HG03558 (cell line): Measurements from ENCODE around the gene REXO1.
A peak's percentile ranks its signal among the peaks of the same experiment; 100 is the strongest.

Experiments used
- ATAC-seq: cut with Tn5 transposase; IDR thresholded peaks from one replicate; pipeline ENCODE4 v1.9.1; 2021; ENCODE audit warnings: moderate number of reproducible peaks; ENCODE audit not compliant: unreplicated experiment; ENCODE audit errors: extremely low read depth

REXO1 gene

GRCh38 chr19:1851654-1852580, 3.6 kb upstream of the REXO1 start:
- no peak for ATAC-seq

DNA sequence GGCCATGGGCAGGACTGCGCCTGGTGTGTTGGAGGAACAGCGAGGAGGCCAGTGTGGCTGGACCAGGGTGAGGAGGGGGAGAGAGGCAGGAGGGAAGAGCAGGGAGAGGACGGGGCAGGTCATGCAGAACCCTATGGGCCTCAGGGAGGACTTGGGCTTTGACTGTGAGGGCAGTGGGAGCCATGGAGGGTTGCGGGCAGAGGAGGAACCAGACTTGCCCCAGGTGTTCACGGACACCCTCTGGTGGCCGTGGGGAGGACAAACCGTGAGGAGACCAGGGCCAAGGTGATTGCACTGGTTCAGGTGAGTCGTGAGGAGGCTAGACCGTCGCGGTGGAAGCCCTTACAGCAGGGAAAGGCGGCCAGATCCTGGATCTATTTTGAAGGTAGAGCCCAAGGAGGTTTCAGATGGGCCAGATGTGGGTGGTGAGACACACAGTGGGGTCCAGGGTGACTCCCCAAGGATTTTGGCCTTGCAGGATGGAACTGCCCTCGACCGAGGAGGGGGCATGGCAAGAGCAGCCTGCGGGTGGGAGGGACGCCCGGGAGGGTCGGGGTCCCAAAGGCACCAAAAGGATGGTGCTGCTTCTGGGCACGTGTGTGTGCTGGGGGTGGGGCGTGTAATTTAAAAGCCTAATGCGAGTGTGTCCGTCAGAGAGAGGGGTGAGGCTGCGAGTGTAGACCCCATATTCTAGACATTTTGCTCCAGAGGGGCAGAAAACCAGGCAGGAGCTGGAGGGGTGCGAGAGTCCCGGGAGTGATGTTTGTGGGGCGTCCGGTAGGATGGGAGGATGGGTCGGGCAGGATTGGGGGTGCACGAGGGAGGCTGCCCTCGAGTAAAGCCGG, 2.7 kb upstream of the REXO1 start:
- ATAC-seq = no peak

- ATAC-seq = no peak
Observed at GRCh38 chr19:1849886-1850398, 1.7 kb upstream of the REXO1 start.

- no peak for ATAC-seq
Observed at GRCh38 chr19:1849132-1849474, 820 bp upstream of the REXO1 start.

GRCh38 chr19:1847684-1848398, 442 bp downstream of the REXO1 start:
- ATAC-seq = peak; percentile 14

DNA sequence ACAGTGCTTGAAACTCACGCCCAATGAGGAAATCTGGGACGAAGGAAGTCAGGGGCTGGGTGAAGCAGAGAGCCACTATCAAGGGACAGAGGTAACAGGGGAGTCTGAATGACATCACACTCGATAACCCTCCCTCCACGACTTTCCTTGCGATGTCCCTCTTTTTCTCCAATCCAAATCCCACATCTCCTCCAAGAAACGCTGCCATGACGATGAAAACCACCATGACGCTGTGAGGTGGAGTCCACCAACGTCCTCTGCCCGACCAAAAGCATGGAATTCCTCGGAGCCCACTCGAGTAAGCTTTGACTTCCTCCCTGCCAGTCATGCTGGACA, 967 bp downstream of the REXO1 start:
- no peak for ATAC-seq

DNA sequence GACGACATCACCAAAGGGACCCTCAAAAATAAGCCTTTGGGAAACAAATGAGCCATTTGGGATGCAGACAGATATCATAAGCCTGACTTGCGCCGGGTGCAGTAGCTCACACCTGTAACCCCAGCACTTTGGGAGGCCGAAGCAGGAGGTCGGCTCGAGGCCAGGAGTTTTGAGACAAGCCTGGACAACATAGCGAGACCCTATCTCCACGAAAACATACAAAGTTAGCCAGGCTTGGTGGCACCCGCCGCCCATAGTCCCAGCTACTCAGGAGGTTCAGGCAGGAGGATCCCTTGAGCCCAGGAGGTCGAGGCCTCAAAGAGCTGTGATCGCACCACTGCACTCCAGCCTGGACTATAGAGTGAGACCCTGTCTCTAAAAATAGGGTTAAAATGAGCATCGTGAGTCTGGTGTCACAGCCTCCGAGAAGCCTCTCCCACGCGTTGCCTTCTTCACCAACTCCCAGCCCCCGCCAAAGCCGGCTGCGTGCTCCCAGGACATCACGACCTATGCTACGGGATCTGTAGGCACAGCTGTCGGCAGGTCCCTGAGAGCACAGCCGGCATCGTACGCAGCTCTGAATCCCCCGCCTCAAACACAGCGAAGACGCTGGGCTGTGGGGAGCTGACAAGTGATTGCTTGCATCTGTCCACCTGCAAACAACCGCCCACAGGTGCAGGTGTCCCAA, 1.6 kb downstream of the REXO1 start:
- no peak for ATAC-seq

DNA sequence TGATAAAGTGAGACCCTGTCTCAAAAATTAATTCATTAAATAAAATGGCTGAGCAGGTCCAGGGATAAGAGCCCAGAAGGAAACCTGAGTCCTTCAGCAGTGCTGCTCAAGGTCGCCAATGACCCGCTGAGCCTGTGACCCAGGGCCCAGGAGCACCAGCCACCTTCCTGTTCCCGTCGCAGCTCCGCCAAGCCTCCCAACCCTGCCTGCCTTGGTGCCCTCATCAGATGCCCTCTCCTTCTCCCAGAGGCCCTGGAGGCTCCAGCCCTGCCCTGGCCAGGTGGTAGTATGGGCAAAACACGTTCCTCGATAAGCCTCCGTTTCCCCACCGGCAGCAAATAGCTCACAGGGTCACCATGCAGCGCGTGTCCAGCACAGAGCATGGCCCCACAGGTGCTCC, 2.6 kb downstream of the REXO1 start:
- no peak for ATAC-seq

DNA sequence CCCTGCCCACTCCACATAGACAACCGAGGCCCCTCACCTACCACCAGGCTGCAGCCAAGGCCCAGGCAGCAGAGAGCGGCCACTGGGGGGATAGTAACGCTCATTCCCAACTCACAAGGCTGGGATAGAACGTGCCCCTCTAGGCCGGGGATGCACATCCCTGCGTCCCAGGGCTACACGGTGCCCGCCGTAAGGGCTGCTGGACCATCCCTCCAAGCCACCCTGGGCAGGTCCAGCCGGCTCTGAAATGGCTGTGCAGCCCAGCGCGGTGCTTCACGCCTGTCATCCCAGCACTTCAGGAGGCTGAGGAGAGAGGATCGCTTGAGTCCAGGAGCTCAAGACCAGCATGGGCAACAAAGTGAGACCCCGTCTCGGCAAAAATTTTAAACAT, 3.2 kb downstream of the REXO1 start:
- no peak for ATAC-seq

DNA sequence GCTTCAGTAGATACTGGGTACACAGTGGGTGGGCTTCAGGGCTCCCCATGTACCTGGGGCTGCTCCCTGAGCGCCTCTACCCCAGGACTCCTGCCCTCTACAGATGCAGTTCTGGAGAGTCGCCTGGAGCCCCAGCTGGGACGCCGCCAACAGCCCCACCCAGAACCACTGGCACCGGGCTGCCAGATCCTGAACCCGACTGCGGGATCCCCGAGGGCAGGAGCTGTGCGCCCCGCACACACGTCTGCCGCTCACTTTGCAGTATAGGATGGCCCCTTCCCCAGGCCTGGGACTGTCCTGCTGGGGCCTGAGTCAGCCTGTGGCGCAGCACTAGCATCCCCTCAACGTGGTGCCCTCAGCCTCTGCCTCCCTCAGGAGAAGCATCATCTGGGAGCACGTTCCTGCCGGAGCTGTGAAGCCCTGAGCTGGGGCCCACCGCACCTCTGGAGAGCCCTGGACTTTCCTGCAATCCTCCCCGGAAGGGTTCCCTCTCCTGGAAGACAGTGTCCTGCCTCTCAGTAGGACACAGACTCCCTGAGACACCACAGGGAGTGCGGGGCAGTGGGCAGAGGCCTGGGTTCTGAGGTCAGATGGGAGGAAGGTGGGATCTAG, 3.7 kb downstream of the REXO1 start:
- no peak for ATAC-seq

- no peak for ATAC-seq
Observed at GRCh38 chr19:1843646-1844394, 4.5 kb downstream of the REXO1 start.

GRCh38 chr19:1843116-1843515, 5.2 kb downstream of the REXO1 start:
- no peak for ATAC-seq

GRCh38 chr19:1841209-1841924, 6.9 kb downstream of the REXO1 start:
- no peak for ATAC-seq

DNA sequence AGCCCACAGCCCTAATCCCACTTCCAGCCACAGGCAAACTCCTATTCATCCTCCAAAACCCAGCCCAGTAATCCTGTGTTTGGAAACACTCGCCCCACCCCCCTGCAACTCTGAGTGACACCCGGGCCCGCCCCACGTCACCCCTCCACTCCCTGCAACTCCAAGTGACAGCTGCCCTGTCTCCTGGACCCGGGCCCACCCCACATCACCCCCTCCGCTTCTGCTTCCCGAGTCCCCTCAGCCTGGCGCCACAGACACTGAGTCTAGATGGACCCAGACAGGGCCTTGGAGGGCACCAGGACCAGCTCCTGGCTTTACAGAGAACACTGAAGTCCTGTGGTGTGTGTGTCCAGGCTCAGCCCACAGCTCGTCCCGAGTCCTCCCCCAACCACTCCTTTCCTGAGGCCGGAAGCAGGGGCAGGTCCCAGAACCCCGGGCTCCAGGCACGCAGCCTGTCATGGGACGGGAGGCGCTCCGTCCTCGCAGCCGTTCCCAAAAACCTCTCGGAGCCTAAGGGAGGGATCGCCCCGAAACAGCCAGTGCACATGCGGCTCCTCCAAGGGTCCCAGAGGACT, 7.7 kb downstream of the REXO1 start:
- ATAC-seq = no peak

DNA sequence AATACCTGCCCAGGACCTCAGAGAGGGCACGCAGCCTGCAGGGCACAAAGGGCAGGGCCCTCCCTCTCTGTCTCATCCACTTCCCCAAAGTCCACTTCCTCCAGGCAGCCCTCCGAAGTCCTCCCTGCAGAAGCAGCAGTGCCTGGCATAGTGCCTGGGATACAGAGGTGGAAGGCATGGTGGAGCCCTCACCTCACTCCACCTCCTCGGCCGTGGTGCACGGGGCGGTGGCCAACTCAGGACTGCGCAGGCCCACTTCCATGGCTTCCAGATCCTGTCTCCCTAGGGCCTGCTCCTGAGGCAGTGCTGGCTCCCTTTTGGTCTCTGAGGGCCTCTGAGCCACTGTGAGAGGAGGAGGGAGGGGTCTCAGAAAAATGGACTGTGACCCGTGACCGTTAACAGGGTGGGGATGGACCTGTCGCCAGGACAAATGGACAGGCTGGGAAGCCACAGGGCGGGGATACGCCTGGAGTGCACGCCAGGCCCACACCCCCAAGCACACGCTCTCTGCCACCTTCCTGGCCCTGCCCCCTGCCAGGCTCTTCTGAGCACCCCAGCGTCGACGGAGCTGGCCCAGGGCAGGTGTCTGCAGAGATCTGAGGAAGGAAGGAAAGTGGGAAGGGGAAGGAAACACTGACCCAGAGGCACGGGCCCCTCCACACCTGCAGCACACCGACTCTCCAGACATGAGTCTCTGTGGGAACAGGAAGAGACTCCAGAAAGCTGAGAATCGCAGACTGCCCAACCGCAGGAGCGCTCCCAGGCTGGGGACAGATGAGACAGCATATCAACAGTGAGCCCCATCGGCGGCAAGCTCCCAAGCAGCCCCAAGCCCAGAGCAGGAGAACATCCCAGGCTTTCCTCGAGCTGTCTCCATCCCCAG, 8.4 kb downstream of the REXO1 start:
- no peak for ATAC-seq

DNA sequence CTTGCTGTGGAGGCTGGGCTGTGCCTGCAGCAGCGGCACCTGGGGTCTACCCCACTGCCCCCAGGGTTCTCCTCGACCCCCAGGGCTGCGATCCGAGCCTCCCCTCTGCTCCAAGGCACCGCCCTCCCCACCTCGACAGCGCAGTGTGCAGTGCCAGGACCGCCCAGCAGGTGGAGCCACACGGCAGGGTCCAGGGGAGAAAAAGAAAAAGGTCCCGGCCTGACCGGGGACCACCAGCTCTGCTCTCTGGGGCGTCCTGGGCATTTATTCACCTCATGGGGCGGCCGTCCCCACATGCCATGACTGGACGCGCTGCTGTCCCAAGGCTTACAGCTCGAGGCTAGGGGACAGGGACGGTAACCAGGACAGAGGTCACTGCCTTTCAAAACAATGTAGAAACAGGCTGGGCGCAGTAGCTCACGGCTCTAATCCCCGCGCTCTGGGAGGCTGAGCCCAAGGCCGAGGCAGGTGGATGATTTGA, 10.6 kb downstream of the REXO1 start:
- ATAC-seq = no peak

DNA sequence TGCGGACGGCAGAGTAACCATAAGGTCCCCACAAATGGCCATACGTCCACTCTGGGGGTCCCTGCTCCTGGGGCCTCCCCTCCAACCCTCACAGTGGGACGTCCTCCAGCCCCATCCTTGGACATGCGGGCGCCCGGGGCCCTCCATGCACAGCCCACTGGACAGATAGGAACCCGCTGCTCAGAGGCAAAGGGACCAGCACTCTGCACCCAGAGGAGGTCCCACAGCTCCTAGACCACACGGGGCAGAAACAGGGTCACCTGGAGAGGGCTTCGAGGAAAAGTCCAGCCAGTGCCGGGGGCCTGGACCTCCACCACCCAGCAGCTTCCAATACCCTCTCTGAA, 11.1 kb downstream of the REXO1 start:
- ATAC-seq = no peak
